Endothelial cell (in vitro differentiated cells): ENCODE measurements around the gene UQCC5. TPM values are rescaled to one million over a fixed set of nuclear protein-coding genes. Genes with fewer than 3 reads are reported as not detected.

ENCODE experiments used
- DNase-seq: peaks from one replicate; pipeline ENCODE4 v3.0.0; 2021; ENCODE audit warnings: low spot score
- H3K27ac Mint-ChIP-seq: one replicate; pipeline ENCODE4 v1.8.0; 2021; ENCODE audit warnings: mixed read lengths, inconsistent platforms; ENCODE audit not compliant: unreplicated experiment
- H3K27me3 Mint-ChIP-seq: one replicate; pipeline ENCODE4 v1.8.0; 2021; ENCODE audit warnings: mild to moderate bottlenecking, moderate library complexity, mixed read lengths, inconsistent platforms; ENCODE audit not compliant: unreplicated experiment
- H3K36me3 Mint-ChIP-seq: one replicate; pipeline ENCODE4 v1.8.0; 2021; ENCODE audit warnings: mild to moderate bottlenecking, low read depth, mixed read lengths, inconsistent platforms; ENCODE audit not compliant: unreplicated experiment
- H3K4me1 Mint-ChIP-seq: one replicate; pipeline ENCODE4 v1.8.0; 2021; ENCODE audit warnings: mild to moderate bottlenecking, mixed read lengths, inconsistent platforms; ENCODE audit not compliant: unreplicated experiment
- H3K4me3 Mint-ChIP-seq: one replicate; pipeline ENCODE4 v1.8.0; 2021; ENCODE audit warnings: mild to moderate bottlenecking, mixed read lengths, inconsistent platforms; ENCODE audit not compliant: unreplicated experiment
- H3K9me3 Mint-ChIP-seq: one replicate; pipeline ENCODE4 v1.8.0; 2021; ENCODE audit warnings: mixed read lengths, inconsistent platforms; ENCODE audit not compliant: unreplicated experiment
- total RNA-seq: library from RNA; stranded (reverse); fragmentation: NEBNext Ultra II Directional; extraction: Animal tissue kit (Norgen Biotek cat#: 25700); gene quantifications from one replicate; pipeline ENCODE4 v1.2.1, GENCODE V29; 2021; ENCODE audit not compliant: unreplicated experiment
- TF ChIP-seq, protein P1 (sequence below): fragments of 200-600 bp; sonication (generic); IDR thresholded peaks from one replicate; pipeline ENCODE4 v1.5.0; 2021; ENCODE audit warnings: antibody characterized with exemption; ENCODE audit not compliant: unreplicated experiment

Gene UQCC5
- total RNA-seq, 1 donor from 2014 or later, result 13.3 TPM

DNA sequence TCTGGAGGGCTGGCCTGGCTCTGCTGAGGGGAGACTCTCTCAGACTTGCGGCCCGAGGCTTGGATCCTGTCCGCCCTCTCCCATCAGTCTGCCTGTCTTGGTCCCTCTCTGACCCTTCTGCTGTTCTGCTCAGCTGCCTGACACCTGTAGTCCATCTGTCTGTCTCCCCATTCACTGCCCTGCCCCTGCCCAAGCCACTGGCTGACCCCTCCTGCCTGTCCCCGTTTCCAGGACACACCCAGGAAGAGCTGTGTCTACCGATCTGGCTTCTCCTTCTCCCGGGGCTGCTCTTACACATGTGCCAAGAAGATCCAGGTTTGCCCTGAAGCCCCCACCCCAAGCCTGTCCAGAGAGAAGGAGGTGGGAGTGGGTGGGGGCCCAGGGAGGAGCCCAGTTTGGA lies 21.2 kb upstream of the UQCC5 start:
- H3K27ac Mint-ChIP-seq, result no peak overlapping the region
- H3K4me3 Mint-ChIP-seq, result no peak overlapping the region
- no peaks in the 10 kb centered on the region for H3K9me3 Mint-ChIP-seq
- H3K27me3 Mint-ChIP-seq, result peaks cover 16% of the 10 kb centered on the region
- TF ChIP-seq, protein P1, sequence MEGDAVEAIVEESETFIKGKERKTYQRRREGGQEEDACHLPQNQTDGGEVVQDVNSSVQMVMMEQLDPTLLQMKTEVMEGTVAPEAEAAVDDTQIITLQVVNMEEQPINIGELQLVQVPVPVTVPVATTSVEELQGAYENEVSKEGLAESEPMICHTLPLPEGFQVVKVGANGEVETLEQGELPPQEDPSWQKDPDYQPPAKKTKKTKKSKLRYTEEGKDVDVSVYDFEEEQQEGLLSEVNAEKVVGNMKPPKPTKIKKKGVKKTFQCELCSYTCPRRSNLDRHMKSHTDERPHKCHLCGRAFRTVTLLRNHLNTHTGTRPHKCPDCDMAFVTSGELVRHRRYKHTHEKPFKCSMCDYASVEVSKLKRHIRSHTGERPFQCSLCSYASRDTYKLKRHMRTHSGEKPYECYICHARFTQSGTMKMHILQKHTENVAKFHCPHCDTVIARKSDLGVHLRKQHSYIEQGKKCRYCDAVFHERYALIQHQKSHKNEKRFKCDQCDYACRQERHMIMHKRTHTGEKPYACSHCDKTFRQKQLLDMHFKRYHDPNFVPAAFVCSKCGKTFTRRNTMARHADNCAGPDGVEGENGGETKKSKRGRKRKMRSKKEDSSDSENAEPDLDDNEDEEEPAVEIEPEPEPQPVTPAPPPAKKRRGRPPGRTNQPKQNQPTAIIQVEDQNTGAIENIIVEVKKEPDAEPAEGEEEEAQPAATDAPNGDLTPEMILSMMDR, result no peak
- peaks cover 29% of the 10 kb centered on the region for H3K36me3 Mint-ChIP-seq
- no peaks in the 10 kb centered on the region for H3K4me1 Mint-ChIP-seq
- DNase-seq, result no peak

DNA sequence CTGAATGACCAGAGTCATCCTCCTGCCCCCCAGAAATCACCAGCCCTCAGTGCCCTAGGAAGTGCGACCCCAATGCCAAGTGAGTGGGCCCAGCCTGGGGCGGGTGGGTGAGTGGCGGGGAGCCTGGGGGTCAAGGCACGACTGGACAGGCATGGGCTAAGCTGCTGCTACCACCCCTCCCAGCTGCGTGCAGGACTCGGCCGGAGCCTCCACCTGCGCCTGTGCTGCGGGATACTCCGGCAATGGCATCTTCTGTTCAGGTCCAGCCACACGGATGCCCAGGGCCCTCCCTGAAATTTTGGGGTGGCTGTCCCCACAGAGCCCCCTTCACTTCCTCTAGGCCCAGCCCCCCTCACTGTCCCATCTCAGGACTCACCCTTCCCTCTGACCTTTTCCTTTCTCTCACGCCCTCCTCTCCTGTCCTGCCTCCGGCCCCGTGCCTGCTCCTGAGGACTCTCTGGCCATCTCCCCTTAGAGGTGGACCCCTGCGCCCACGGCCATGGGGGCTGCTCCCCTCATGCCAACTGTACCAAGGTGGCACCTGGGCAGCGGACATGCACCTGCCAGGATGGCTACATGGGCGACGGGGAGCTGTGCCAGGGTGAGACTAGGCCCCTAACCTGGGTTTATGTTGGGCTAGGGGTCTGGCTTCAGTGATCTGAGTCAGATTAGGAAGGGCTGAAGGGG lies 19.8 kb upstream of the UQCC5 start:
- Mint-ChIP-seq H3K9me3 (no peaks in the 10 kb centered on the region), H3K4me1 (no peaks in the 10 kb centered on the region), H3K4me3 (no peak overlapping the region), H3K27ac (no peak overlapping the region), H3K36me3 (peaks cover 35% of the 10 kb centered on the region), H3K27me3 (peaks cover 17% of the 10 kb centered on the region)
- TF ChIP-seq, protein P1, result no peak
- no peak for DNase-seq

DNA sequence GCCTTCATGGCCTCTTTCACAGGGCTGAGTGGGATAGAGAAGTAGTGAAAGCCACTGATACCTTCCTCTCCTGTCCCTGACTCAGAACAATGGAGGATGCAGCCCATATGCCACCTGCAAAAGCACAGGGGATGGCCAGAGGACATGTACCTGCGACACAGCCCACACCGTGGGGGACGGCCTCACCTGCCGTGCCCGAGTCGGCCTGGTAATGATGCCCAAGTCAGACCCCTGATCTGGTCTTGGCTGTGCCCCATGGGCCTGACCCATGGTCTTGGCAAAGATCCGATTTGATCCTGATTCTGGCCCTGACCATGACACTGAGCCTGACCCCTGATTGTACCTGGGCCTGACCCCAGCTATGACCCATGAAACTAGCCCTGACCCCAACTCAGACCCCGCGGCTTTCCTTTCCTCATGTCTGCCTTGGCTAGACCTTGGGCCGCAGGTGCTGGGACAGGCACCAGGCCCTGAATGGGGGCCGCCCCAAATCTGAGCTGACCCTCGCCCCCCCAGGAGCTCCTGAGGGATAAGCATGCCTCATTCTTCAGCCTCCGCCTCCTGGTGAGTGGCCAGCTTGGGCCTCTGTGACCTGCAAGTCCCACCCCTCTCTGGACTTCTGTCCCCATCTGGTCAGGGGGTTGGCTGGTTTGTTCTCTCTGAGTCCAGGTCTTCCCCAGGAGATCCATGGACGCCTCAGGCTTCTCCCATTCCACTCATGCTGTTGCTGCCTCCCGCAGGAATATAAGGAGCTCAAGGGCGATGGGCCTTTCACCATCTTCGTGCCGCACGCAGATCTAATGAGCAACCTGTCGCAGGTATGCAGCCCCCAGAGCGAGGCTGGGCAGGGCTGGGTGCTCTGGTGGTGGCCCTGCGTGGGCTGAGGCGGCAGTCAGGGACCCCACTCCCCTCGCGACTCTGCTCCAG lies 18.3 kb upstream of the UQCC5 start:
- H3K27ac Mint-ChIP-seq, result no peak overlapping the region
- TF ChIP-seq, protein P1, result no peak
- H3K27me3 Mint-ChIP-seq, result peaks cover 12% of the 10 kb centered on the region
- H3K4me1 Mint-ChIP-seq, result no peaks in the 10 kb centered on the region
- no peaks in the 10 kb centered on the region for H3K9me3 Mint-ChIP-seq
- H3K4me3 Mint-ChIP-seq, result peak overlapping the region; percentile 56
- peaks cover 33% of the 10 kb centered on the region for H3K36me3 Mint-ChIP-seq
- DNase-seq, result no peak

DNA sequence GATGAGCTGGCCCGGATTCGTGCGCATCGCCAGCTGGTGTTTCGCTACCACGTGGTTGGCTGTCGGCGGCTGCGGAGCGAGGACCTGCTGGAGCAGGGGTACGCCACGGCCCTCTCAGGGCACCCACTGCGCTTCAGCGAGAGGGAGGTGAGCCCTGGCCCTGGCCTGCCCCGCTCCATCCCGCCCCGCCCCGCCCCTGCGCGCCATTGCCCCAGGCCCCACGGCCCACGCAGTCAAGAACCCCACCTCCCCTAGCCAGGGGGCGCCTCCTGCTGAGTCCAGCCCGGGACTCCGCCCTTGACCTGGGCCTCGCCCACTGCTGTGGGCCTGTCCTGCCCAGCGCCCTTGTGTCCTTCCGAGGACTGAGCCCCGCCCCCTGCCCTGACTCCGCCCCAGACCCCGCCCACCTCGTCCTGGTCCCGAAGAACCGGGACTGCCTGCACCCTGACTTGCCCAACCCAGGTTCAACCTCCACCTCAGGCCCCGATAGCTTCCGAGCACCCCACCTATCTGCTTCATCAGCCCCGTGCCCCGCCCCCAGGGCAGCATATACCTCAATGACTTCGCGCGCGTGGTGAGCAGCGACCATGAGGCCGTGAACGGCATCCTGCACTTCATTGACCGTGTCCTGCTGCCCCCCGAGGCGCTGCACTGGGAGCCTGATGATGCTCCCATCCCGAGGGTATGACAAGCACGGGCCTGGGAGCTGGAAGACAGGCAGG lies 17.5 kb upstream of the UQCC5 start:
- Mint-ChIP-seq H3K9me3 (no peaks in the 10 kb centered on the region), H3K27ac (no peak overlapping the region), H3K27me3 (peaks cover 12% of the 10 kb centered on the region), H3K4me1 (no peaks in the 10 kb centered on the region), H3K4me3 (no peak overlapping the region), H3K36me3 (peaks cover 38% of the 10 kb centered on the region)
- TF ChIP-seq, protein P1, result no peak
- DNase-seq, result no peak
